ENCODE data around the gene WDR81. TPM values are rescaled to one million over a fixed set of nuclear protein-coding genes. Genes with fewer than 3 reads are reported as not detected.

Gene WDR81
- total RNA-seq, 1 experiment from 2014 or later, result 29.5 TPM

GRCh38 chr17:1733759-1734158 is 9.3 kb downstream of the WDR81 start:
- no peak overlapping the region for H3K4me3 ChIP-seq (ENCODE audit: low read depth in 2 of 2, low read length in 2 of 2)
- in situ Hi-C loops (cut with HindIII; ENCODE audit: low pct_unique_long_range_greater_than_20kb, low sequenced_read_pairs) (no loop called here), intact Hi-C loops (cut with micrococcal nuclease; ENCODE audit: unreplicated experiment) (no loop called here)
- H3K27me3 ChIP-seq (ENCODE audit: control insufficient read depth, insufficient read depth, low read length), result no peaks in the 10 kb centered on the region
- ChIA-PET POLR2A (no interaction called here), CTCF (no interaction called here)
- TF ChIP-seq CTCF (IDR thresholded peaks at IDR 0.05) (no peak), SIN3A (IDR thresholded peaks at IDR 0.05; ENCODE audit: borderline replicate concordance, insufficient read depth, low read depth, low read length) (no peak), TCF7L2 (IDR thresholded peaks at IDR 0.05; ENCODE audit: low read depth, low read length) (no peak), REST (IDR thresholded peaks at IDR 0.05; ENCODE audit: insufficient read depth in 1 of 2, low read depth in 2 of 2, low read length in 1 of 2) (no peak)
- H3K9me3 ChIP-seq (ENCODE audit: control insufficient read depth, insufficient read depth, low read depth, low read length), result no peaks in the 10 kb centered on the region
- DNase-seq (ENCODE audit: low read depth, low spot score) (no peak), ATAC-seq (no peak)
- no TSS peak for BruUV-seq (replicated peaks)
- H3K27ac ChIP-seq (ENCODE audit: low read length), result no peak overlapping the region
- peaks cover 12% of the 10 kb centered on the region for H3K4me1 ChIP-seq (ENCODE audit: control insufficient read depth, insufficient read depth, low read length)
- no peaks in the 10 kb centered on the region for H3K36me3 ChIP-seq (ENCODE audit: control insufficient read depth, insufficient read depth, low read length)

GRCh38 chr17:1735418-1735817 is 10.9 kb downstream of the WDR81 start:
- DNase-seq (ENCODE audit: low read depth, low spot score) (no peak), ATAC-seq (no peak)
- no peaks in the 10 kb centered on the region for H3K36me3 ChIP-seq (ENCODE audit: control insufficient read depth, insufficient read depth, low read length)
- no peak overlapping the region for H3K4me3 ChIP-seq (ENCODE audit: low read depth in 2 of 2, low read length in 2 of 2)
- no peaks in the 10 kb centered on the region for H3K27me3 ChIP-seq (ENCODE audit: control insufficient read depth, insufficient read depth, low read length)
- no TSS peak for BruUV-seq (replicated peaks)
- TF ChIP-seq SIN3A (IDR thresholded peaks at IDR 0.05; ENCODE audit: borderline replicate concordance, insufficient read depth, low read depth, low read length), result no peak
- no peak for TF ChIP-seq CTCF (IDR thresholded peaks at IDR 0.05)
- TF ChIP-seq POLR2AphosphoS5 (IDR thresholded peaks at IDR 0.05; ENCODE audit: low read depth, low read length), result no peak
- TF ChIP-seq TCF7L2 (IDR thresholded peaks at IDR 0.05; ENCODE audit: low read depth, low read length), result no peak
- no peak for TF ChIP-seq REST (IDR thresholded peaks at IDR 0.05; ENCODE audit: insufficient read depth in 1 of 2, low read depth in 2 of 2, low read length in 1 of 2)
- H3K9me3 ChIP-seq (ENCODE audit: control insufficient read depth, insufficient read depth, low read depth, low read length), result no peaks in the 10 kb centered on the region
- intact Hi-C loops (cut with micrococcal nuclease; ENCODE audit: unreplicated experiment) (no loop called here), in situ Hi-C loops (cut with HindIII; ENCODE audit: low pct_unique_long_range_greater_than_20kb, low sequenced_read_pairs) (no loop called here)
- CTCF ChIA-PET, result no interaction called here
- H3K4me1 ChIP-seq (ENCODE audit: control insufficient read depth, insufficient read depth, low read length), result peaks cover 12% of the 10 kb centered on the region
- H3K27ac ChIP-seq (ENCODE audit: low read length), result no peak overlapping the region
- POLR2A ChIA-PET, result no interaction called here

Data from Panc1 (cell line).